GM23248 (cell line): Measurements from ENCODE around the gene CTSK.

Experiments
- EZH2 ChIP-seq: fragments of 200-600 bp; sonication (generic); IDR thresholded peaks from 2 replicates; pipeline ENCODE4 v1.6.1; 2018; ENCODE audit warnings: antibody characterized with exemption, mild to moderate bottlenecking; ENCODE audit not compliant: insufficient read depth, poor library complexity, severe bottlenecking
- EZH2phosphoT487 ChIP-seq: fragments of 200-600 bp; sonication (generic); IDR thresholded peaks from 2 replicates; pipeline ENCODE4 v1.6.1; 2018; ENCODE audit warnings: antibody characterized with exemption, moderate library complexity, mild to moderate bottlenecking, low read depth; ENCODE audit not compliant: insufficient read depth

GRCh38 chr1:150778409-150778808 is 29.7 kb downstream of the CTSK start:
- no peak for TF ChIP-seq EZH2phosphoT487
- no peak for TF ChIP-seq EZH2
